ENCODE measurements around the gene S100A10. TPM values are rescaled to one million over a fixed set of nuclear protein-coding genes. Genes with fewer than 3 reads are reported as not detected.

Gene S100A10
- total RNA-seq, 1 experiment from 2014 or later, result 161 TPM

DNA sequence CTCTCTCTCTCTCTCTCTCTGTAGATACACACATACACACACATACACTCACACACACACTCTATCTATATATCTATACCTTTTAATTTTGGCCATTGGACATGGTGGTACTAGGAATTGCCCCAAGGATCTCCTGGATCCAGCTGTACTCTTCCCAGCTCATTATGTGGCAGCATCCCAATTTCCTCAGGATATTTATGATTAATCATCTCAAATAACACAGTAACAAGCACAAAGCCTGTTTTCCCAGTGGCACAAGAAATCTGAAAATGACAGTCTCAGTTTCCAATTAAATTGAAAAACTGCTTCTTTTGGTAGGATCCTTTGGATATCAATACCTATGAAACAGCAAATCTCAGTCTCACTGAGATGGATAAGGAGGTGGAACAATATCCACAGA lies 27.6 kb downstream of the S100A10 start:
- ATAC-seq, result no peak
- POLR2A ChIA-PET, result no interaction called here
- no peak overlapping the region for H3K27ac Mint-ChIP-seq
- no peaks in the 10 kb centered on the region for H3K9me3 Mint-ChIP-seq
- H3K4me3 Mint-ChIP-seq, result no peak overlapping the region
- H3K27me3 Mint-ChIP-seq (ENCODE audit: low read depth), result no peaks in the 10 kb centered on the region; the same call in 1 of the 2 replicates
- no peaks in the 10 kb centered on the region for H3K36me3 Mint-ChIP-seq
- no peak for DNase-seq (ENCODE audit: low spot score)
- CTCF ChIA-PET, result interaction anchor here (0.8 to 10.6 kb wide), 2 partner anchors 16 to 35 kb away, joined by 3 to 293 read pairs; no protein-coding TSS in a partner anchor
- H3K4me1 Mint-ChIP-seq, result peaks cover 20% of the 10 kb centered on the region
- TF ChIP-seq NR3C1 (CRISPR knock-in tag; conservative IDR thresholded peaks at IDR 0.05; ENCODE audit: low read depth) (no peak), SMAD3 (CRISPR knock-in tag; IDR thresholded peaks at IDR 0.05; ENCODE audit: borderline replicate concordance) (no peak), NFYB (CRISPR knock-in tag; conservative IDR thresholded peaks at IDR 0.05; ENCODE audit: low read depth) (no peak), ZNF396 (CRISPR knock-in tag; IDR thresholded peaks at IDR 0.05; ENCODE audit: borderline replicate concordance) (no peak), ATF1 (CRISPR knock-in tag; IDR thresholded peaks at IDR 0.05) (no peak), PRRX2 (CRISPR knock-in tag; IDR thresholded peaks at IDR 0.05) (no peak), MXD4 (CRISPR knock-in tag; IDR thresholded peaks at IDR 0.05; ENCODE audit: borderline replicate concordance) (no peak), NFE2L1 (CRISPR knock-in tag; IDR thresholded peaks at IDR 0.05) (no peak), KAT7 (CRISPR knock-in tag; IDR thresholded peaks at IDR 0.05; ENCODE audit: borderline replicate concordance) (no peak), ZNF263 (CRISPR knock-in tag; IDR thresholded peaks at IDR 0.05; ENCODE audit: low read depth) (no peak), MYBL2 (CRISPR knock-in tag; IDR thresholded peaks at IDR 0.05) (no peak), JUN (CRISPR knock-in tag; IDR thresholded peaks at IDR 0.05) (no peak)
- TF ChIP-seq, protein P1, sequence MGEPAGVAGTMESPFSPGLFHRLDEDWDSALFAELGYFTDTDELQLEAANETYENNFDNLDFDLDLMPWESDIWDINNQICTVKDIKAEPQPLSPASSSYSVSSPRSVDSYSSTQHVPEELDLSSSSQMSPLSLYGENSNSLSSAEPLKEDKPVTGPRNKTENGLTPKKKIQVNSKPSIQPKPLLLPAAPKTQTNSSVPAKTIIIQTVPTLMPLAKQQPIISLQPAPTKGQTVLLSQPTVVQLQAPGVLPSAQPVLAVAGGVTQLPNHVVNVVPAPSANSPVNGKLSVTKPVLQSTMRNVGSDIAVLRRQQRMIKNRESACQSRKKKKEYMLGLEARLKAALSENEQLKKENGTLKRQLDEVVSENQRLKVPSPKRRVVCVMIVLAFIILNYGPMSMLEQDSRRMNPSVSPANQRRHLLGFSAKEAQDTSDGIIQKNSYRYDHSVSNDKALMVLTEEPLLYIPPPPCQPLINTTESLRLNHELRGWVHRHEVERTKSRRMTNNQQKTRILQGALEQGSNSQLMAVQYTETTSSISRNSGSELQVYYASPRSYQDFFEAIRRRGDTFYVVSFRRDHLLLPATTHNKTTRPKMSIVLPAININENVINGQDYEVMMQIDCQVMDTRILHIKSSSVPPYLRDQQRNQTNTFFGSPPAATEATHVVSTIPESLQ (CRISPR knock-in tag; IDR thresholded peaks at IDR 0.05), result no peak
- TF ChIP-seq, protein P2, sequence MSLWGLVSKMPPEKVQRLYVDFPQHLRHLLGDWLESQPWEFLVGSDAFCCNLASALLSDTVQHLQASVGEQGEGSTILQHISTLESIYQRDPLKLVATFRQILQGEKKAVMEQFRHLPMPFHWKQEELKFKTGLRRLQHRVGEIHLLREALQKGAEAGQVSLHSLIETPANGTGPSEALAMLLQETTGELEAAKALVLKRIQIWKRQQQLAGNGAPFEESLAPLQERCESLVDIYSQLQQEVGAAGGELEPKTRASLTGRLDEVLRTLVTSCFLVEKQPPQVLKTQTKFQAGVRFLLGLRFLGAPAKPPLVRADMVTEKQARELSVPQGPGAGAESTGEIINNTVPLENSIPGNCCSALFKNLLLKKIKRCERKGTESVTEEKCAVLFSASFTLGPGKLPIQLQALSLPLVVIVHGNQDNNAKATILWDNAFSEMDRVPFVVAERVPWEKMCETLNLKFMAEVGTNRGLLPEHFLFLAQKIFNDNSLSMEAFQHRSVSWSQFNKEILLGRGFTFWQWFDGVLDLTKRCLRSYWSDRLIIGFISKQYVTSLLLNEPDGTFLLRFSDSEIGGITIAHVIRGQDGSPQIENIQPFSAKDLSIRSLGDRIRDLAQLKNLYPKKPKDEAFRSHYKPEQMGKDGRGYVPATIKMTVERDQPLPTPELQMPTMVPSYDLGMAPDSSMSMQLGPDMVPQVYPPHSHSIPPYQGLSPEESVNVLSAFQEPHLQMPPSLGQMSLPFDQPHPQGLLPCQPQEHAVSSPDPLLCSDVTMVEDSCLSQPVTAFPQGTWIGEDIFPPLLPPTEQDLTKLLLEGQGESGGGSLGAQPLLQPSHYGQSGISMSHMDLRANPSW (CRISPR knock-in tag; conservative IDR thresholded peaks at IDR 0.05; ENCODE audit: low read depth), result no peak
- TF ChIP-seq, protein P3, sequence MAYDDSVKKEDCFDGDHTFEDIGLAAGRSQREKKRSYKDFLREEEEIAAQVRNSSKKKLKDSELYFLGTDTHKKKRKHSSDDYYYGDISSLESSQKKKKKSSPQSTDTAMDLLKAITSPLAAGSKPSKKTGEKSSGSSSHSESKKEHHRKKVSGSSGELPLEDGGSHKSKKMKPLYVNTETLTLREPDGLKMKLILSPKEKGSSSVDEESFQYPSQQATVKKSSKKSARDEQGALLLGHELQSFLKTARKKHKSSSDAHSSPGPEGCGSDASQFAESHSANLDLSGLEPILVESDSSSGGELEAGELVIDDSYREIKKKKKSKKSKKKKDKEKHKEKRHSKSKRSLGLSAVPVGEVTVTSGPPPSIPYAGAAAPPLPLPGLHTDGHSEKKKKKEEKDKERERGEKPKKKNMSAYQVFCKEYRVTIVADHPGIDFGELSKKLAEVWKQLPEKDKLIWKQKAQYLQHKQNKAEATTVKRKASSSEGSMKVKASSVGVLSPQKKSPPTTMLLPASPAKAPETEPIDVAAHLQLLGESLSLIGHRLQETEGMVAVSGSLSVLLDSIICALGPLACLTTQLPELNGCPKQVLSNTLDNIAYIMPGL (CRISPR knock-in tag; IDR thresholded peaks at IDR 0.05), result no peak
- TF ChIP-seq, protein P4, sequence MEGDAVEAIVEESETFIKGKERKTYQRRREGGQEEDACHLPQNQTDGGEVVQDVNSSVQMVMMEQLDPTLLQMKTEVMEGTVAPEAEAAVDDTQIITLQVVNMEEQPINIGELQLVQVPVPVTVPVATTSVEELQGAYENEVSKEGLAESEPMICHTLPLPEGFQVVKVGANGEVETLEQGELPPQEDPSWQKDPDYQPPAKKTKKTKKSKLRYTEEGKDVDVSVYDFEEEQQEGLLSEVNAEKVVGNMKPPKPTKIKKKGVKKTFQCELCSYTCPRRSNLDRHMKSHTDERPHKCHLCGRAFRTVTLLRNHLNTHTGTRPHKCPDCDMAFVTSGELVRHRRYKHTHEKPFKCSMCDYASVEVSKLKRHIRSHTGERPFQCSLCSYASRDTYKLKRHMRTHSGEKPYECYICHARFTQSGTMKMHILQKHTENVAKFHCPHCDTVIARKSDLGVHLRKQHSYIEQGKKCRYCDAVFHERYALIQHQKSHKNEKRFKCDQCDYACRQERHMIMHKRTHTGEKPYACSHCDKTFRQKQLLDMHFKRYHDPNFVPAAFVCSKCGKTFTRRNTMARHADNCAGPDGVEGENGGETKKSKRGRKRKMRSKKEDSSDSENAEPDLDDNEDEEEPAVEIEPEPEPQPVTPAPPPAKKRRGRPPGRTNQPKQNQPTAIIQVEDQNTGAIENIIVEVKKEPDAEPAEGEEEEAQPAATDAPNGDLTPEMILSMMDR (IDR thresholded peaks at IDR 0.05), result no peak
- TF ChIP-seq, protein P5, sequence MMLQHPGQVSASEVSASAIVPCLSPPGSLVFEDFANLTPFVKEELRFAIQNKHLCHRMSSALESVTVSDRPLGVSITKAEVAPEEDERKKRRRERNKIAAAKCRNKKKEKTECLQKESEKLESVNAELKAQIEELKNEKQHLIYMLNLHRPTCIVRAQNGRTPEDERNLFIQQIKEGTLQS (CRISPR knock-in tag; conservative IDR thresholded peaks at IDR 0.05), result no peak
- TF ChIP-seq, protein P6, sequence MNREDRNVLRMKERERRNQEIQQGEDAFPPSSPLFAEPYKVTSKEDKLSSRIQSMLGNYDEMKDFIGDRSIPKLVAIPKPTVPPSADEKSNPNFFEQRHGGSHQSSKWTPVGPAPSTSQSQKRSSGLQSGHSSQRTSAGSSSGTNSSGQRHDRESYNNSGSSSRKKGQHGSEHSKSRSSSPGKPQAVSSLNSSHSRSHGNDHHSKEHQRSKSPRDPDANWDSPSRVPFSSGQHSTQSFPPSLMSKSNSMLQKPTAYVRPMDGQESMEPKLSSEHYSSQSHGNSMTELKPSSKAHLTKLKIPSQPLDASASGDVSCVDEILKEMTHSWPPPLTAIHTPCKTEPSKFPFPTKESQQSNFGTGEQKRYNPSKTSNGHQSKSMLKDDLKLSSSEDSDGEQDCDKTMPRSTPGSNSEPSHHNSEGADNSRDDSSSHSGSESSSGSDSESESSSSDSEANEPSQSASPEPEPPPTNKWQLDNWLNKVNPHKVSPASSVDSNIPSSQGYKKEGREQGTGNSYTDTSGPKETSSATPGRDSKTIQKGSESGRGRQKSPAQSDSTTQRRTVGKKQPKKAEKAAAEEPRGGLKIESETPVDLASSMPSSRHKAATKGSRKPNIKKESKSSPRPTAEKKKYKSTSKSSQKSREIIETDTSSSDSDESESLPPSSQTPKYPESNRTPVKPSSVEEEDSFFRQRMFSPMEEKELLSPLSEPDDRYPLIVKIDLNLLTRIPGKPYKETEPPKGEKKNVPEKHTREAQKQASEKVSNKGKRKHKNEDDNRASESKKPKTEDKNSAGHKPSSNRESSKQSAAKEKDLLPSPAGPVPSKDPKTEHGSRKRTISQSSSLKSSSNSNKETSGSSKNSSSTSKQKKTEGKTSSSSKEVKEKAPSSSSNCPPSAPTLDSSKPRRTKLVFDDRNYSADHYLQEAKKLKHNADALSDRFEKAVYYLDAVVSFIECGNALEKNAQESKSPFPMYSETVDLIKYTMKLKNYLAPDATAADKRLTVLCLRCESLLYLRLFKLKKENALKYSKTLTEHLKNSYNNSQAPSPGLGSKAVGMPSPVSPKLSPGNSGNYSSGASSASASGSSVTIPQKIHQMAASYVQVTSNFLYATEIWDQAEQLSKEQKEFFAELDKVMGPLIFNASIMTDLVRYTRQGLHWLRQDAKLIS (CRISPR knock-in tag; IDR thresholded peaks at IDR 0.05; ENCODE audit: borderline replicate concordance), result no peak
- TF ChIP-seq, protein P7, sequence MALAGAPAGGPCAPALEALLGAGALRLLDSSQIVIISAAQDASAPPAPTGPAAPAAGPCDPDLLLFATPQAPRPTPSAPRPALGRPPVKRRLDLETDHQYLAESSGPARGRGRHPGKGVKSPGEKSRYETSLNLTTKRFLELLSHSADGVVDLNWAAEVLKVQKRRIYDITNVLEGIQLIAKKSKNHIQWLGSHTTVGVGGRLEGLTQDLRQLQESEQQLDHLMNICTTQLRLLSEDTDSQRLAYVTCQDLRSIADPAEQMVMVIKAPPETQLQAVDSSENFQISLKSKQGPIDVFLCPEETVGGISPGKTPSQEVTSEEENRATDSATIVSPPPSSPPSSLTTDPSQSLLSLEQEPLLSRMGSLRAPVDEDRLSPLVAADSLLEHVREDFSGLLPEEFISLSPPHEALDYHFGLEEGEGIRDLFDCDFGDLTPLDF (CRISPR knock-in tag; IDR thresholded peaks at IDR 0.05), result no peak

Measured in WTC11 (cell line).